DOHH2 (cell line): ENCODE data around the gene GRAMD1C.

Experiments
- CTCF ChIP-seq: fragments of 200-600 bp; sonication (generic); IDR thresholded peaks from one replicate; pipeline ENCODE4 v1.5.1; 2014; ENCODE audit warnings: antibody characterized with exemption, mild to moderate bottlenecking, low read depth, low read length; ENCODE audit not compliant: poor library complexity, severe bottlenecking
- EZH2phosphoT487 ChIP-seq: fragments of 200-600 bp; sonication (generic); IDR thresholded peaks from 2 replicates; pipeline ENCODE4 v1.6.1; 2017; ENCODE audit warnings: borderline replicate concordance, mild to moderate bottlenecking, antibody characterized with exemption, low read length, moderate library complexity, mixed read lengths

- TF ChIP-seq CTCF, result no peak
- TF ChIP-seq EZH2phosphoT487, result no peak
These were observed 35.7 kb upstream of the GRAMD1C start for GRCh38 chr3:113802795-113803455.
